ENCODE results near the gene SOWAHA.

GRCh38 chr5:132770476-132771159, 42.5 kb upstream of the SOWAHA start:
- TF ChIP-seq CTCF (IDR thresholded peaks at IDR 0.05; ENCODE audit: low read length) = no peak
- no peak for TF ChIP-seq EZH2 (IDR thresholded peaks at IDR 0.05; ENCODE audit: borderline replicate concordance, low read length)
